ENCODE results near the gene IL11RA.

IL11RA gene

GRCh38 chr9:34686732-34687131, 34.7 kb downstream of the IL11RA start:
- H3K27ac ChIP-seq (ENCODE audit: low read length), result no peak overlapping the region
- no peaks in the 10 kb centered on the region for H3K36me3 ChIP-seq (ENCODE audit: control insufficient read depth, insufficient read depth, low read length)
- WGBS (ENCODE audit: insufficient coverage, insufficient read length), result no CpG with 5 or more reads among the region's 1 CpG
- H3K9me3 ChIP-seq (ENCODE audit: control insufficient read depth, insufficient read depth, low read length), result no peaks in the 10 kb centered on the region
- H3K4me1 ChIP-seq (ENCODE audit: control insufficient read depth, insufficient read depth, low read length), result peaks cover 3% of the 10 kb centered on the region; the same call in 1 of the 2 replicates
- H3K27me3 ChIP-seq (ENCODE audit: control insufficient read depth, insufficient read depth, low read length), result no peaks in the 10 kb centered on the region
- DNase-seq (ENCODE audit: low read depth, low spot score), result no peak
- no peak overlapping the region for H3K4me3 ChIP-seq (ENCODE audit: low read length)

- H3K4me1 ChIP-seq (ENCODE audit: control insufficient read depth, insufficient read depth, low read length), result peaks cover 3% of the 10 kb centered on the region; the same call in 1 of the 2 replicates
- no peaks in the 10 kb centered on the region for H3K36me3 ChIP-seq (ENCODE audit: control insufficient read depth, insufficient read depth, low read length)
- no peak overlapping the region for H3K4me3 ChIP-seq (ENCODE audit: low read length)
- no peaks in the 10 kb centered on the region for H3K27me3 ChIP-seq (ENCODE audit: control insufficient read depth, insufficient read depth, low read length)
- no peak for DNase-seq (ENCODE audit: low read depth, low spot score)
- no CpG with 5 or more reads among the region's 10 CpGs for WGBS (ENCODE audit: insufficient coverage, insufficient read length)
- no peak overlapping the region for H3K27ac ChIP-seq (ENCODE audit: low read length)
- no peaks in the 10 kb centered on the region for H3K9me3 ChIP-seq (ENCODE audit: control insufficient read depth, insufficient read depth, low read length)
These were observed 35.5 kb downstream of the IL11RA start for GRCh38 chr9:34687276-34688030.

- WGBS (ENCODE audit: insufficient coverage, insufficient read length), result no CpG with 5 or more reads among the region's 5 CpGs
- Histone ChIP-seq H3K9me3 (ENCODE audit: control insufficient read depth, insufficient read depth, low read length) (no peaks in the 10 kb centered on the region), H3K27ac (ENCODE audit: low read length) (no peak overlapping the region), H3K27me3 (ENCODE audit: control insufficient read depth, insufficient read depth, low read length) (no peaks in the 10 kb centered on the region), H3K4me3 (ENCODE audit: low read length) (no peak overlapping the region), H3K36me3 (ENCODE audit: control insufficient read depth, insufficient read depth, low read length) (no peaks in the 10 kb centered on the region), H3K4me1 (ENCODE audit: control insufficient read depth, insufficient read depth, low read length) (peaks cover 3% of the 10 kb centered on the region; the same call in 1 of the 2 replicates)
- no peak for DNase-seq (ENCODE audit: low read depth, low spot score)
These were observed 36.5 kb downstream of the IL11RA start for GRCh38 chr9:34688329-34689115.

GRCh38 chr9:34689116-34689470, 37.1 kb downstream of the IL11RA start:
- DNase-seq (ENCODE audit: low read depth, low spot score), result no peak
- Histone ChIP-seq H3K27me3 (ENCODE audit: control insufficient read depth, insufficient read depth, low read length) (no peaks in the 10 kb centered on the region), H3K9me3 (ENCODE audit: control insufficient read depth, insufficient read depth, low read length) (no peaks in the 10 kb centered on the region), H3K4me3 (ENCODE audit: low read length) (no peak overlapping the region), H3K4me1 (ENCODE audit: control insufficient read depth, insufficient read depth, low read length) (peaks cover 3% of the 10 kb centered on the region; the same call in 1 of the 2 replicates), H3K36me3 (ENCODE audit: control insufficient read depth, insufficient read depth, low read length) (no peaks in the 10 kb centered on the region), H3K27ac (ENCODE audit: low read length) (no peak overlapping the region)
- no CpG with 5 or more reads among the region's 4 CpGs for WGBS (ENCODE audit: insufficient coverage, insufficient read length)

- H3K4me3 ChIP-seq (ENCODE audit: low read length), result no peak overlapping the region
- H3K9me3 ChIP-seq (ENCODE audit: control insufficient read depth, insufficient read depth, low read length), result no peaks in the 10 kb centered on the region
- H3K4me1 ChIP-seq (ENCODE audit: control insufficient read depth, insufficient read depth, low read length), result peaks cover 3% of the 10 kb centered on the region; the same call in 1 of the 2 replicates
- H3K27me3 ChIP-seq (ENCODE audit: control insufficient read depth, insufficient read depth, low read length), result no peaks in the 10 kb centered on the region
- no CpG with 5 or more reads among the region's 8 CpGs for WGBS (ENCODE audit: insufficient coverage, insufficient read length)
- no peak for DNase-seq (ENCODE audit: low read depth, low spot score)
- H3K27ac ChIP-seq (ENCODE audit: low read length), result no peak overlapping the region
- no peaks in the 10 kb centered on the region for H3K36me3 ChIP-seq (ENCODE audit: control insufficient read depth, insufficient read depth, low read length)
These were observed 37.5 kb downstream of the IL11RA start for GRCh38 chr9:34689512-34689911.

- Histone ChIP-seq H3K4me1 (ENCODE audit: control insufficient read depth, insufficient read depth, low read length) (peaks cover 3% of the 10 kb centered on the region; the same call in 1 of the 2 replicates), H3K27me3 (ENCODE audit: control insufficient read depth, insufficient read depth, low read length) (no peaks in the 10 kb centered on the region), H3K9me3 (ENCODE audit: control insufficient read depth, insufficient read depth, low read length) (no peaks in the 10 kb centered on the region), H3K36me3 (ENCODE audit: control insufficient read depth, insufficient read depth, low read length) (no peaks in the 10 kb centered on the region), H3K4me3 (ENCODE audit: low read length) (no peak within 1 kb of the TSS), H3K27ac (ENCODE audit: low read length) (no peak within 1 kb of the TSS)
- no peak for DNase-seq (ENCODE audit: low read depth, low spot score)
- WGBS (ENCODE audit: insufficient coverage, insufficient read length), result no CpG with 5 or more reads among the region's 6 CpGs
These were observed 39.3 kb downstream of the IL11RA start, which contains the start of gene CCL19 for GRCh38 chr9:34690983-34691935. Gene CCL19 (minus strand): TSS chr9:34691276. CDS start chr9:34691139, 137 bp downstream.

GRCh38 chr9:34691936-34692315, 39.9 kb downstream of the IL11RA start:
- Histone ChIP-seq H3K27ac (ENCODE audit: low read length) (no peak overlapping the region), H3K36me3 (ENCODE audit: control insufficient read depth, insufficient read depth, low read length) (no peaks in the 10 kb centered on the region), H3K9me3 (ENCODE audit: control insufficient read depth, insufficient read depth, low read length) (no peaks in the 10 kb centered on the region), H3K4me1 (ENCODE audit: control insufficient read depth, insufficient read depth, low read length) (peaks cover 1% of the 10 kb centered on the region; the same call in 1 of the 2 replicates), H3K4me3 (ENCODE audit: low read length) (no peak overlapping the region), H3K27me3 (ENCODE audit: control insufficient read depth, insufficient read depth, low read length) (no peaks in the 10 kb centered on the region)
- DNase-seq (ENCODE audit: low read depth, low spot score), result no peak
- no CpG with 5 or more reads among the region's 5 CpGs for WGBS (ENCODE audit: insufficient coverage, insufficient read length)

- DNase-seq (ENCODE audit: low read depth, low spot score), result no peak
- no CpG with 5 or more reads among the region's 2 CpGs for WGBS (ENCODE audit: insufficient coverage, insufficient read length)
- no peaks in the 10 kb centered on the region for H3K27me3 ChIP-seq (ENCODE audit: control insufficient read depth, insufficient read depth, low read length)
- no peaks in the 10 kb centered on the region for H3K36me3 ChIP-seq (ENCODE audit: control insufficient read depth, insufficient read depth, low read length)
- H3K9me3 ChIP-seq (ENCODE audit: control insufficient read depth, insufficient read depth, low read length), result no peaks in the 10 kb centered on the region
- H3K27ac ChIP-seq (ENCODE audit: low read length), result no peak overlapping the region
- H3K4me3 ChIP-seq (ENCODE audit: low read length), result no peak overlapping the region
- H3K4me1 ChIP-seq (ENCODE audit: control insufficient read depth, insufficient read depth, low read length), result no peaks in the 10 kb centered on the region
These were observed 41.6 kb downstream of the IL11RA start for GRCh38 chr9:34693560-34693959.

GRCh38 chr9:34694811-34695210, 42.8 kb downstream of the IL11RA start:
- DNase-seq (ENCODE audit: low read depth, low spot score), result no peak
- H3K27me3 ChIP-seq (ENCODE audit: control insufficient read depth, insufficient read depth, low read length), result peaks cover 3% of the 10 kb centered on the region
- H3K4me3 ChIP-seq (ENCODE audit: low read length), result no peak overlapping the region
- H3K27ac ChIP-seq (ENCODE audit: low read length), result no peak overlapping the region
- no peaks in the 10 kb centered on the region for H3K9me3 ChIP-seq (ENCODE audit: control insufficient read depth, insufficient read depth, low read length)
- H3K36me3 ChIP-seq (ENCODE audit: control insufficient read depth, insufficient read depth, low read length), result no peaks in the 10 kb centered on the region
- no peaks in the 10 kb centered on the region for H3K4me1 ChIP-seq (ENCODE audit: control insufficient read depth, insufficient read depth, low read length)
